ENCODE measurements around the gene MRAS.
"Not testable (repeated sequence)": the region's sequence is repeated elsewhere in the genome, so short reads cannot be mapped to it uniquely, and the experiment has no call there.

MRAS gene

GRCh38 chr3:138426211-138426610, 77.8 kb downstream of the MRAS start:
- DNase-seq = no peak

DNA sequence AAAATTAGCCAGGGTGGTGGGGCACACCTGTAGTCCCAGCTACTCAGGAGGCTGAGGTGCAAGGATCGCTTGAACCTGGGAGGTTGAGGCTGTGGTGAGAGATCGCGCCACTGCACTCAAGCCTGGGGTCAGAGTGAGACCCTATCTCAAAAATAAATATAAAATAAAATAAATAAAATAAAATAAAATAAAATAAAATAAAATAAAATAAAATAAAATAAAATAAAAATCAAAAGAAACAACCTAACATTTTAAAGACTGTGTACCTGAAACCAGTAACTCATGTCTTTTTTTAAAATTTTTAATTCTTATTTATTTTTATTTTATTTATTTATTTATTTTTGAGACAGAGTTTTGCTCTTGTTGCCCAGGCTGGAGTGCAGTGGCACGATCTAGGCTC, 78.4 kb downstream of the MRAS start:
- not testable (repeated sequence) for DNase-seq

- DNase-seq = no peak
Observed at GRCh38 chr3:138429665-138430064, 81.3 kb downstream of the MRAS start.

DNA sequence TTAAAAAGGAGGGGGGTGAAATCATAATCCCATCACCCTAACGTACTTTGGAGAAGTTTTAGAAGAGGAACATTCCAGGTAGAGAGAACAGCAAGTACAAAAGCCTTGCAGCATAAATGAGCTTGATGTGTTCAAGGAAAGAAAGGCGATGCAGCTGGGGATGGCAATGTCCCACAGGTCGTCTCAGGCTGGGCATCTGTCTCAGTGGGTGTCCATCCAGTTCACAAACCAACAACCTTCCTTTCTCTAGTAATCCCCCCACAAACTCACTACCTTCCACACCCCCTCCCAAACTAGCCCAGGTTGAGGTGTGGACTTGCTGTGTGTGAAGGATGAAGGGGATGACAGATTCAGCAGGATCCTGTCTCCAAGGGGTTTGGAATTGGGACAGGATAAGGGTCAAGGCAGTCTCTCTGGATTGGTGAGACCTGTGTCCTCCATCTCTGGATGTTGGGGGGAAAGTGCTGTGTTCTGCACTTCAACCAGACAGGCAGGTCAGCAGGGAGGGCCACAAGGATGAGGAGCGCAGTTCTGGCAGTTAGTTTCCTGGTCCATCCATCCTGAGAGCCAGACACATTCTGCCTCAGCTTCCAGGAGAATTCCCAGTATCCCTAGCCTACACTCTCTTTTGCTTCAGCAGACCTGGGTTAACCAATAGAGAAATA, 84.3 kb downstream of the MRAS start:
- no peak for DNase-seq

- DNase-seq = no peak
Observed at GRCh38 chr3:138433892-138434275, 85.5 kb downstream of the MRAS start.

DNA sequence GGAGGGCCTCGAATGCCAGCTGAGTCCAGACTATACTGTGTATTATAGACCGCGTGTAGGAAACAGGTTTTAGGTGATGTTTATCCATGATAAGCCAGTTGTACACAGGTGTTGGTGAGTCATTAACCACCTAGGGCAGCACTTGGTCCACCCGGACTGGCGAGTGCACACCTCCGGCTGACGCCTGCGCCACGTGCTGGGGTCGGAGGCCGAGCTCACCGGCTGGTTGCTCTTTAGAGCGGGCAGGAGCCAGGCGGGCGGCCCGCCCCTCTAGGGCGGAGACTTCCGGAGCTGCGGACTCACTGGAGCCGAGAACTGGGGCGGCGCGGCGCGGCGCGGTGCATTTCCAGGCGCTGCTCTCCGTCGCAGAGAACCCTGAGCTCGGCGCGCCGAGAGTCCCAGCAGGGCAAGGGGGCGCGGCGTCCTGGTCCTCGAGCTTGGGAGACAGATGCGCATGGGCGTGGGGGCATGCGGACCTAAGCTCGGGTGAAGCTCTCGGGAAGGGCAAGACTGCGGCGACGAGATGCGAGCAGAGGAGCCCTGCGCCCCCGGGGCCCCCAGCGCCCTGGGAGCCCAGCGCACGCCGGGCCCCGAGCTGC, 86.0 kb downstream of the MRAS start, which contains the start of gene ESYT3:
Gene ESYT3, plus strand, starts transcription at position 341 of the 599 bp plus-strand sequence. Its CDS starts 183 bp downstream, at position 524.
- DNase-seq = peak; percentile 46

DNA sequence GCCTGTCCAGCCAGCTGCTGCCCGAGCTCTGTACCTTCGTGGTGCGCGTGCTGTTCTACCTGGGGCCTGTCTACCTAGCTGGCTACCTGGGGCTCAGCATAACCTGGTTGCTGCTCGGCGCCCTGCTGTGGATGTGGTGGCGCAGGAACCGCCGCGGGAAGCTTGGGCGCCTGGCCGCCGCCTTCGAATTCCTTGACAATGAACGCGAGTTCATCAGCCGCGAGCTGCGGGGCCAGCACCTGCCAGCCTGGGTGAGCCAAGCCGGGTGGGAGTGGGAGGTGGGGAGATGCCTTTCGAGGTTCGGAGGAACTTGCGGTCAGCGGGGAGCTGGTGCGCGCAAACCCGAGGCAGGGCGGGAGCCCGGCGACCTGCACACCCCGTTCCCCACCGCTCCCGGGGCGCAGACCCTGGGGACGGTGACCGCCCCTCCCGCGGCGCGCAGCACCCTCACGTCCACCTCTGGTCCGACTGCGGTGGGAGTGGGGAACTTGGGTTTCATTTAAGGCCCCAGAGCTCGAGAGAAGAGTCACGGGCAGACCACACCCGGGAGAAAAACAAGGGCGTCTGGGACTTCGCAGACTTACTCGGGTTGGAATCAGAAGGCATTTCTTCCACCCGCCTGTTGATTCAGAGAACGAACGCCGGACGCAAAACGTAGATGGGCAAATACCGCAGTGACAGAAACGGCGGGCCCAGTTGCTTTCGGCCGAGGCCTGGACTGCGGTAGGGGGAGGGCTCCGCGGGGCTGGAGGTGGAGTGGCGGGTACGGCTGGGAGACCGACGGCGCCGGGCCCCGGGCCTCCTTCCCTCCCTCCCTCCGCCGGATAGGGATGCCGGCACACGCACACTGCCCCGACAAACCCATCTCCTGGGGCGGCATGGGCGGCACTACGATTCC, 86.7 kb downstream of the MRAS start:
- DNase-seq = no peak

GRCh38 chr3:138435840-138436239, 87.5 kb downstream of the MRAS start:
- no peak for DNase-seq

DNA sequence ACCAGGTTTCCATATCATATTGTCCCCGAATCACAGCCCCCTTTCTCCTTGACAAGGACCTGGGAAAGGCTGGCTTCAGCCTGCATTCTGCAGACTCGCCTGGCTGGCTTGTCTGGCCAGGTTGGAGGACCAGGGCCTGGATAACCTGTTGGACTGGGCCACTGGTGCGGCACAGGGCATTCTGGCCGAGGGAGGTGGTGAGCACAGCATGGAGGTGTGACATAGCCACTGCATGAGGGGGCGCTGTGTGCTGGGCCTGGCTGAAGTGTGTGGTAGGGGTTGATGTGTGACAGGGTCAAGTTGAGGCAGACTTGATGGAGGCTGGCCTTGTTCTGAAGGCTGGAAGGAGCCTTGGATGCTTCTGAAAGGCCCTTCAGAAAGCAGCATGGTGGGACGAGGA, 88.9 kb downstream of the MRAS start:
- DNase-seq = no peak

DNA sequence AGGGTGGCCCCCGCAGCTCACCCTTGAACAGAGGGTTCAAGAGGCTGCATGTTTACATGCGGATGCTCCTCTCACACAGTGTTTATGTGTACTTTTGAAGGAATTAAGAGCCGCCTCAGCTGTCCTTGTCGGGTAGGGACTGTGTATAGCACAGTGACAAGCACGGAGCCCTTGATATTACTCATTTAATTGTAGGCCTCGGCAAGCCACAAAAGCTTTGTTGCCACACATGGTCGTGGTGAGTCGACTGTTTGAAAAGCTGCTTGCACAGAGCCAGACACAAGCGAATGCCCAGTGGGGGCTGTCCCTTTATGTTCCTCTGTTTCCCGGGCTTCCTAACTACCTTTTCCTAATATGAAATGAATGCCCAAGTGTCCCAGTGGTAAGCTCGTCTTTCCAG, 90.5 kb downstream of the MRAS start:
- no peak for DNase-seq

DNA sequence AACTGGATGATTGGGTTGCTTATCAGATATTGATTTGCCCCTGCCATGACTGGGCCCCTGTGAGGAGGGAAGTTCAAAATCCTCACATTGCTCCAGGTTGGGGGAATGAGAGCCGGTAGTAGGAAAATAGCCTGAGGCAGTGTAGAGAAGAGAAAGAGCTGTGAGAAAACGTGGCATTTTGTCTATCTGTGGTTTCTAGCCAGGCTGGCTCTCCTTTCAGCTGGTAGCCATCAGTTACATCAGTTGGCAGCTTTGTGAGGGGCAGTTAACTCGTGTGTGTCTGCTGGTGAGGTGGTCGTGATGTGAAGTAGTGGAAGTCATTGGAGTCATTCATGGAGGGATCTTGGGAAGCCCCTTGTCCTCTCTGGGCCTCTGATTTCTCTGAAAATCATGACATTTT, 91.3 kb downstream of the MRAS start:
- no peak for DNase-seq

DNA sequence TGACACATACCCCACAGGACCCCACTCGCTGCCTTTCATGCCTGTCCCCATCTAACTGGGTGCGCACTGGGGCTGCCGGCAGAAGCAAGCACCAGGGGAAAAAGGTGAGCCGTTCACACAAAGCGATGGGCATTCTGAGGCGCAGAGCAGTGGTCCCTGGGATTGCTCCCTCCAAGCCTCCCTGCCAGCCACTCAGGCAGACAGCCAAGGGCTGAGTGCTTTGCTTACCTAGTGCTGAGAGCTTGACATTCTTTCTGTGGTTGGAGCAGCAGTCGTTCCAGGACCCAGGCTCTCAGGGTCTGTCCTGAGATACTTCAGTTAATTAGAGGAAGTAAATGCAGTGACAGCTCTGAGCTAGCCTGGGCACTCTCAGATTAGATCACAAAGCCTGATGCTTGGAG, 91.7 kb downstream of the MRAS start:
- DNase-seq = no peak

- no peak for DNase-seq
Observed at GRCh38 chr3:138440596-138440995, 92.2 kb downstream of the MRAS start.

DNA sequence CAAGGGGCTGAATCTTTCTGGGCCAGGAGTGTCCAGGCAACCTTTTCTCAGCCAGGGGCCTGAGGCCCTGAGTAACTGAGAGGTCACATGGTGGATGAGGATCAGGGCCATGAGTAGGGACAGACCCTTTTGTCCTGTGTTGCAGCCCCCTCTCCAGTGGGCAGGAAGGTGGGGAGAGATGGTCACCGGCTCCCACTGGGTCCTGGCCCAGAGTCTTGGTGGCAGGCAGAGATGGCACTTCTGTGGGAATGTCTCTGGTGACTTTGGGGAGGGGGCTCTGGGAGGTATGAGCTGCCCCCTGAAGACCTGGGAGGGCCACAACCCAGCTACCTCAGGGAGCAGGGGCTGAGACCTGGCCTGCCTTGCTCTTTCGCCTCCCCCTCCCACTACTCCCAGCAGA, 92.9 kb downstream of the MRAS start:
- DNase-seq = no peak

DNA sequence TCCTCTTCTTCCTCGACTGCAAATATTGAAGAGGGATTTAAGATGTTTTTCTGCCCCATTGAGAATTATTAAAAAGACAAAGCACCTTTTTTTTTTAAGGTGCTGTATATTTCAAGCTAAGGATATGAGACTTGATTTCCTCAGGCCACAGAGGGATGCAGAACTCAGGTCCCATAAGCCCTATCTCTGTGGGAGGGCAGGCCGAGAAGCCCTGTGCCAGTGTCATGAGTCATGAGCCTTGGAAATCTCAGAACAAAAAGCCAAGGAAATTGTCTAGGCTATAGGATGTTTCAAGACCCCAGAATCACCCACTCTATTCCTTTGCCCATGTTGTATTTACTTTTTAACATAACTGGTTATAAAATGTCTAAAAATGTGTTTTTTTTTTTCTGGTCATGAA, 93.4 kb downstream of the MRAS start:
- DNase-seq = no peak

DNA sequence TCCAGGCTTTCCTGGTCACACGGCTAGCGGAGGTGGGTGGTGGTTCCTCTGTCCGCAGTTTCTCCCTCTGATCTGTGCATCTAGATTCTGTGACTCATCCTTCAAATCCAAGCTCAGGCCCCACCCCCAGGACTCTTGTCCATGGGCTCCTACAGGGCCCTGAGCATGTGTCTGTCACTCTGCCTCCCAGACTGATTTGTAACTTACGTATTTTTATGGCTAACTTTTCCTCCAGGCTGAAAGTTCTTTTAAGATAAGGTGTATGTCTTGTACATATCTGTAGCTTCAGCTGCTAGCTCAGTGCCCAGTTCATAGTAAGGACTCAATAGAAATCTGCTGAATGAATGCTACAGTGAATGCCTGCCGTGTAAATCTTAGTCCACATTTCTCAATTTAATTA, 94.1 kb downstream of the MRAS start:
- no peak for DNase-seq

DNA sequence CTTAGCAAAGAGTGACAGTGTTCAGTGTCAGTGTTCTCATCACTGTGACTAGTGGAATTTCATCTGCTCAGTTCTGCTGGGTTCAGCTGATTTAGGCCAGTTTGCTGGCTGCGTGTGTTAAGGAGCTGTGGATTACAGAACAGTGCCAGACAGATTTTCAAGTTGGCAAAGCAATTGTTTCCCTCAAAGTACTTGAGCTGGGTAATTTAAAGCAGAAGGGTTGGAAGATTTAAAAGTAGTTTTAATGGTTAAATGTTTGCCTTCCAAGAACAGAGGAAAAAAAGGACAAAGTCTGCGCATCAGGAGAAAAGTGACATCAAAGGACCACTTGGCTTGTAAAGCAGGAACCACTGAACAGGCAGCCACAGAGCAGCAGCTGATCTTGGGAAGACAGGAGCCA, 94.7 kb downstream of the MRAS start:
- DNase-seq = no peak

DNA sequence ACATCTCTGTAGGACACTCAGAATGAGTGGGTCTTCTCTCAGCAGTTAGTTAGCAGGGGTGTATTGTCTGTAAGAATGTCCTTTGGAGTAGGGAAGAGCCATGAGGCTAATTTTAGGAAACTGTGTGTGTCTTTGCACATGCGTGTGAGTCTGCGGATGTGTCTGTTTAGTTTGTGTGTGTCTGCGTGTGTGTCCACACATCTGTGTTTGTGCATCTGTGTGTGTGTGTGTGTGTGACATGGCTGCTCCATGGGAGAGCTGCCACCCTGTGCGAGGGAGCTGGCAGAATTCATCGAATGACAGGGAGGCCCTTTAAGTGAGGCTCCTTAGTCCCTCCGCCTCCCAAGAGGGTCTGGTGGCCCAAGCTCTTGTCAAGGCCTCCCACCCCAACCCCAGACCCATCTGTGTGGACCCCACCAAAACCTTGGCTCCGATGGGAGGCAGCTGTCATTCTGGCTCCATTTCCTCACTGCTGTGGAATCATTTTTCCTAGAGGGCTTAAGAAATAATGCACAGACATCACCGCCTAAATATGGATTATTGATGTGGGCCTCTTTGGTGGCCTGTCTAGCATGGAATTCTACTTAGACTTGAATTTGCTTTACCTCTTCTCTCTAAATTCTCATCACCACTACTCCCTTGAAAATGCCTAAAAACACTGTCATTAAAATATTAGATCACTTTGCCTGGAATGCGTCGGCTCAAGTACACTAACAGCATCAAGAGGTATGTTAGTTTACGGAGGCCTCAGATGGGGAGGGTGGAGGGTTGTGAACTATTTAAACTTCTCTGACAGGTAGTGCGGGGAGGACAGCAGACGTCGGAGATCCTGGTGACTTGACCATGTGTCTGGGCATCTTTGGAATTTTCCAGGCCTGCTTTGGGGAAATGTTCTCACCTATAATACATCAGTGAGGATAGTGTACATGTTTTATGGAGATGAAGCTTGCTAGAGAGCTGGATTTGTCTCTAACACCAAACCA, 95.4 kb downstream of the MRAS start:
- DNase-seq = no peak

- DNase-seq = no peak
Observed at GRCh38 chr3:138445236-138445635, 96.9 kb downstream of the MRAS start.

DNA sequence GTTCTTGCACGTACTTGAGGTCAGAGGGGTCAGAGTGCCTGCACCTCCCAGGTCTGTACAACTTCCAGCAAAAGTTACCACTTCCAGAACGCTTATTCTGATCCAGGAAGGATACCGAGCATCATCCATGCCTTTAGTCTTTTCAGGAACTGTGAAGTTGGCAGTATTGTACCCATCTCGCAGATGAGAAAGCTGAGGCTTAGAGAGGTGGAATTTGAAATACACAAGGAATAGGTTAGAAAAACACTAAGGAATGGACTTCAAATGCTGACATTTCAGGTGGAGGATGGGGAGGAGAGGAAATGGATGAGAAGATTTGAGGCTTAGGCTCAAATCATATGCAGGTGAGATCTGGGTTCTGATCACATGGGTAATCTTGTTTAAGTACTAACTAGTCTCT, 97.3 kb downstream of the MRAS start:
- no peak for DNase-seq

DNA sequence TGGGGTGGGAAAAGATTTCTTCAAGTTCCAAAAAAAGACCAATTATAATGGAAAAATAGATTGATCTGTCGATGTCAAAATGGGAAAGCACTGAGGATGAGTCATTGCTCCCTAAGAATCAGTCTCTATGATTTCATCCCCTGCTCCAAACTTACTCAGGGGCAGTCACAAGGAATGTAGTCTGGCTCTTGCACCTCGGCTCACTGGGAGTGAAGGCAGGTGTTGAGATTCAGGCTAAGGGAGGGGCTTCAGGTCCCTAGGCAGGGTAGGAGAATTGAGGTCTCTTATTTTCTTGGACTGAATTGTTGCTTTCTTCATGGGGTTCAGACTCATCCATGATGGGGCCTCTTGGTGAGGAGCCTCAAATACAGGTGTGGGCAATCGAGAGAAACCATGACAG, 100.3 kb downstream of the MRAS start:
- no peak for DNase-seq

DNA sequence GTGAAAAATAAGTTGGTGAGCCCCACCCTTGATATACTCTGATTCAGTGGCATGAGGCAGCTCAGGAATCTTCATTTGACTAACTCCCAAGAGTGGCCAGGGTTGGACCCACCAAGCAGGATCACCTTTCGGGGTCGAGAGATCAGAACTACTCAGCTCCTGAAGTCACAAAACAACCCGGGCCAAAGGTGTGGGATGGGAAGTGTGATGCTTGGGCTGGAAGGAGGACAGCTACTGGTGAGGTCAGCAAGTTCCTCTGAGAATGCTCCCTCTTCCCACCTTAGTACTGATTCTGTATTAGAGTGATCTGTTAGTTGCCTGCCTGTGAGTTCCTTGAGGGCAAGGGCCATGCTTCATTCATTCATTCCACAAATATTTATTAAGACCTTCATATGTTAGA, 101.1 kb downstream of the MRAS start:
- DNase-seq = no peak

DNA sequence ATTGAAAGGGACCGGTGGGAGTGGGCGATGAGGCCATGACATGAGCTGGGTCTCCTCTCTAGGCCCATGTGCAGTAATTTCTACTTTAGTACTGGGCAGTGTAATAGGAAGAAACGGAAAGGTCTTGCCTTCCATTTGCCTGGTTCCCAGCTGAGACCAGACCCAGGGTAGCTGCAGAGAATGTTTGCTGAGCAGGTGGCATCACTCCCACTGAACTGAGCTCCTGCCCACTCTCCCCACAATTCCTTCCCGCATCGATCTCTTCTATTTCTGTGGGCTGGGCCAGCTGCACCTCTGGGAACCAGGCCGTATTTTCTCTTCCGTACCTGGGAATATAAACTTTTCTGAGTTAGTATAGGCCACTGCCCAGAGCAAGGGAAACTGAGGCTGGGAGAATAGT, 101.8 kb downstream of the MRAS start:
- DNase-seq = no peak

All from stimulated activated CD4-positive, alpha-beta T cell treated with anti-CD3 and anti-CD28 coated beads, Interleukin-4, amount 100 ng/mL, for 24 hours (primary cell).